Natural killer cell (primary cell): ENCODE results near the gene HOXA5. TPM values are rescaled to one million over a fixed set of nuclear protein-coding genes. Genes with fewer than 3 reads are reported as not detected.

Source experiments
- ATAC-seq, 3 donors: fragments of 150-1000 bp in 2 of 3; fragments of 200-7000 bp in 1 of 3; cut with Tn5 transposase; 1 replicate in 1 of 3; 2 replicates in 2 of 3; pipeline ENCODE4 v1.10.0; 2021; ENCODE audit warnings: mild to moderate bottlenecking in 2 of 3, moderate library complexity in 2 of 3
- DNase-seq, 2 donors: peaks; one replicate each; pipeline versions ENCODE4 v3.0.0 to v3.0.0-alpha.2; 2013 to 2021; ENCODE audit warnings: mixed read lengths in 1 of 2
- H3K27ac ChIP-seq: one replicate; pipeline ENCODE4 v1.5.1; 2013; ENCODE audit warnings: mild to moderate bottlenecking, low read length
- H3K27me3 ChIP-seq: one replicate; pipeline ENCODE4 v1.6.1; 2013; ENCODE audit warnings: low read length; ENCODE audit not compliant: control insufficient read depth, insufficient read depth
- H3K36me3 ChIP-seq: one replicate; pipeline ENCODE4 v1.6.1; 2013; ENCODE audit warnings: low read length; ENCODE audit not compliant: control insufficient read depth, insufficient read depth
- H3K4me1 ChIP-seq: one replicate; pipeline ENCODE4 v1.6.1; 2013; ENCODE audit warnings: low read length; ENCODE audit not compliant: control insufficient read depth, insufficient read depth
- H3K4me3 ChIP-seq: one replicate; pipeline ENCODE4 v1.5.1; 2013; ENCODE audit warnings: low read length
- H3K9me3 ChIP-seq: one replicate; pipeline ENCODE4 v1.6.1; 2013; ENCODE audit warnings: low read length; ENCODE audit not compliant: control insufficient read depth, insufficient read depth
- H3K27ac Mint-ChIP-seq, 2 donors: one replicate each; pipeline ENCODE4 v1.8.0; 2022; ENCODE audit warnings: mild to moderate bottlenecking in 2 of 2, mixed read lengths in 2 of 2, moderate library complexity in 1 of 2
- H3K27me3 Mint-ChIP-seq, 2 donors: one replicate each; pipeline ENCODE4 v1.8.0; 2022; ENCODE audit warnings: low read depth in 2 of 2, mixed read lengths in 2 of 2
- H3K36me3 Mint-ChIP-seq: one replicate; pipeline ENCODE4 v1.8.0; 2022; ENCODE audit warnings: mixed read lengths
- H3K4me1 Mint-ChIP-seq, 2 donors: one replicate each; pipeline ENCODE4 v1.8.0; 2022; ENCODE audit warnings: mixed read lengths in 2 of 2
- H3K4me3 Mint-ChIP-seq: one replicate; pipeline ENCODE4 v1.8.0; 2022; ENCODE audit warnings: mild to moderate bottlenecking, moderate library complexity, mixed read lengths
- H3K9me3 Mint-ChIP-seq, 2 donors: one replicate each; pipeline ENCODE4 v1.8.0; 2022; ENCODE audit warnings: mixed read lengths in 2 of 2
- CTCF ChIP-seq: fragments of 200-600 bp; IDR thresholded peaks from one replicate; pipeline ENCODE4 v1.8.0; 2022; ENCODE audit warnings: antibody characterized with exemption
- WGBS: methylation state at CpG from one replicate; pipeline ENCODE4 v1.1.7; 2013; ENCODE audit warnings: missing lambda C conversion rate; ENCODE audit not compliant: insufficient coverage; 5-methylcytosine and 5-hydroxymethylcytosine counted together
- intact Hi-C: fragments of 100-400 bp; cut with micrococcal nuclease; formaldehyde crosslinking; loops from one replicate; pipeline ENCODE4 v1.14.2; 2022
- total RNA-seq, 4 donors: library from RNA; stranded (reverse); fragments of 120-200 nt in 1 of 4; gene quantifications; one replicate each; pipeline versions ENCODE4 v1.2.3 to v1.2.4, GENCODE V29; 2013 to 2022

Gene HOXA5
- total RNA-seq, 3 donors from 2014 or later (not counting 1 experiment from before 2014, with no cell fraction given), result 0.29 to 13.0 (median 0.52) TPM

- Histone ChIP-seq H3K9me3 (no peaks in the 10 kb centered on the region), H3K4me1 (peaks cover 85% of the 10 kb centered on the region), H3K4me3 (no peak overlapping the region), H3K27me3 (peaks cover 88% of the 10 kb centered on the region), H3K27ac (peak overlapping the region; percentile 57), H3K36me3 (no peaks in the 10 kb centered on the region)
- WGBS, result 18% methylated on average over 25 of the region's 25 CpGs
- ATAC-seq (no peak), DNase-seq (peak in 1 of 2 donors; percentile 65)
- peaks cover 20% of the 10 kb centered on the region for H3K36me3 Mint-ChIP-seq
- intact Hi-C loops, result loop anchor here (10.0 kb wide), 1 partner anchor 76 kb away; the partner anchor contains the start of gene EVX1
- H3K27me3 Mint-ChIP-seq, result peaks cover 75 to 77% of the 10 kb centered on the region in 2 donors
- no peaks in the 10 kb centered on the region for H3K9me3 Mint-ChIP-seq
- peak overlapping the region; percentile 47 to 69 for H3K27ac Mint-ChIP-seq
- H3K4me3 Mint-ChIP-seq, result peak overlapping the region; percentile 70
- no peak for TF ChIP-seq CTCF
- H3K4me1 Mint-ChIP-seq, result peaks cover 44 to 61% of the 10 kb centered on the region in 2 donors
These were observed 24.9 kb upstream of the HOXA5 start for GRCh38 chr7:27168265-27168947.

- peaks cover 84% of the 10 kb centered on the region for H3K27me3 ChIP-seq
- H3K4me1 ChIP-seq, result peaks cover 82% of the 10 kb centered on the region
- no peaks in the 10 kb centered on the region for H3K36me3 ChIP-seq
- H3K4me1 Mint-ChIP-seq, result peaks cover 44 to 58% of the 10 kb centered on the region in 2 donors
- H3K9me3 Mint-ChIP-seq, result no peaks in the 10 kb centered on the region
- 35% methylated on average over 4 of the region's 4 CpGs for WGBS
- TF ChIP-seq CTCF, result no peak
- no peak overlapping the region for H3K4me3 ChIP-seq
- ATAC-seq, result no peak
- H3K36me3 Mint-ChIP-seq, result peaks cover 20% of the 10 kb centered on the region
- H3K9me3 ChIP-seq, result no peaks in the 10 kb centered on the region
- DNase-seq, result no peak
- H3K27ac ChIP-seq, result peak overlapping the region; percentile 57
- H3K27me3 Mint-ChIP-seq, result peaks cover 80% of the 10 kb centered on the region in 2 donors
- H3K4me3 Mint-ChIP-seq, result no peak overlapping the region
- intact Hi-C loops, result loop anchor here (10.0 kb wide), 1 partner anchor 77 kb away; the partner anchor contains the start of gene EVX1
- H3K27ac Mint-ChIP-seq, result peak overlapping the region in 1 of 2 donors; percentile 46
These were observed 24.4 kb upstream of the HOXA5 start for GRCh38 chr7:27167916-27168264.

GRCh38 chr7:27166531-27167505, 23.3 kb upstream of the HOXA5 start:
- intact Hi-C loops, result loop anchor here (10.0 kb wide), 1 partner anchor 78 kb away; the partner anchor contains the start of gene EVX1
- Histone ChIP-seq H3K27ac (no peak overlapping the region), H3K4me3 (peak overlapping the region; percentile 40), H3K9me3 (no peaks in the 10 kb centered on the region), H3K27me3 (peaks cover 78% of the 10 kb centered on the region), H3K4me1 (peaks cover 73% of the 10 kb centered on the region), H3K36me3 (no peaks in the 10 kb centered on the region)
- H3K27me3 Mint-ChIP-seq, result peaks cover 82% of the 10 kb centered on the region in 2 donors
- TF ChIP-seq CTCF, result no peak
- no peaks in the 10 kb centered on the region for H3K9me3 Mint-ChIP-seq
- DNase-seq (peak in 1 of 2 donors; percentile 23), ATAC-seq (no peak)
- peak overlapping the region; percentile 46 to 65 for H3K27ac Mint-ChIP-seq
- 24% methylated on average over 50 of the region's 50 CpGs for WGBS
- H3K36me3 Mint-ChIP-seq, result peaks cover 14% of the 10 kb centered on the region
- H3K4me1 Mint-ChIP-seq, result peaks cover 36 to 48% of the 10 kb centered on the region in 2 donors
- peak overlapping the region; percentile 78 for H3K4me3 Mint-ChIP-seq
